Tibial nerve (tissue), 4 donors: ENCODE results near the gene FLNA. TPM values are rescaled to one million over a fixed set of nuclear protein-coding genes. Genes with fewer than 3 reads are reported as not detected.

ENCODE experiments used
- DNase-seq, 2 donors: peaks; one replicate each; pipeline ENCODE4 v3.0.0-alpha.2; 2019; ENCODE audit warnings: low spot score in 2 of 2
- H3K27ac ChIP-seq, 4 donors: fragments of 200-600 bp; sonication (generic) in 3 of 4; one replicate each; pipeline ENCODE4 v1.5.1; 2017 to 2019; ENCODE audit warnings: mild to moderate bottlenecking in 1 of 4
- H3K27me3 ChIP-seq, 2 donors: fragments of 200-600 bp; sonication (generic) in 1 of 2; one replicate each; pipeline versions ENCODE4 v1.5.1 to v1.6.0; 2017 to 2019
- H3K36me3 ChIP-seq, 3 donors: fragments of 200-600 bp; sonication (generic); one replicate each; pipeline ENCODE4 v1.5.1; 2018 to 2019
- H3K4me1 ChIP-seq, 4 donors: fragments of 200-600 bp; sonication (generic) in 3 of 4; one replicate each; pipeline ENCODE4 v1.5.1; 2017 to 2019
- H3K4me3 ChIP-seq, 4 donors: fragments of 200-600 bp; sonication (generic) in 3 of 4; one replicate each; pipeline ENCODE4 v1.5.1; 2017 to 2019; ENCODE audit warnings: mild to moderate bottlenecking in 1 of 4, moderate library complexity in 1 of 4
- H3K9me3 ChIP-seq, 4 donors: fragments of 200-600 bp; sonication (generic) in 3 of 4; one replicate each; pipeline ENCODE4 v1.5.1; 2017 to 2019
- CTCF ChIP-seq, 5 experiments: fragments of 200-600 bp in 3 of 5; fragments of 450-650 bp in 2 of 5; sonication (generic) in 3 of 5; IDR thresholded peaks; one replicate each; pipeline ENCODE4 v1.5.1; 2016 to 2019; ENCODE audit warnings: antibody characterized with exemption in 5 of 5, mild to moderate bottlenecking in 3 of 5, moderate library complexity in 2 of 5
- EP300 ChIP-seq, 2 donors: sonication (generic); formaldehyde crosslinking; IDR thresholded peaks; one replicate each; pipeline ENCODE4 v1.6.1; 2017; ENCODE audit warnings: antibody characterized with exemption in 2 of 2, mild to moderate bottlenecking in 1 of 2
- POLR2A ChIP-seq, 2 donors: fragments of 450-650 bp; IDR thresholded peaks; one replicate each; pipeline ENCODE4 v1.6.1; 2017; ENCODE audit warnings: antibody characterized with exemption in 2 of 2, mild to moderate bottlenecking in 2 of 2, moderate library complexity in 2 of 2
- WGBS, 2 donors: methylation state at CpG; one replicate each; pipeline ENCODE4 v1.1.5; 2018; 5-methylcytosine and 5-hydroxymethylcytosine counted together
- total RNA-seq, 4 donors: library from RNA; depleted of rRNA; stranded (reverse); fragments of >200 nt; gene quantifications; one replicate each; pipeline ENCODE4 v1.1.0, GENCODE V29; 2016

Gene FLNA
- total RNA-seq, 4 donors from 2014 or later = 995 to 1,349 (median 1,139) TPM

GRCh38 chrX:154417157-154417556 is 42.7 kb upstream of the FLNA start:
- DNase-seq = no peak
- Histone ChIP-seq H3K9me3 (no peaks in the 10 kb centered on the region), H3K27me3 (no peaks in the 10 kb centered on the region), H3K4me3 (no peak overlapping the region), H3K4me1 (peaks cover 0 to 11% (median 0%) of the 10 kb centered on the region in 4 donors), H3K36me3 (peaks cover 0 to 29% (median 2%) of the 10 kb centered on the region in 3 donors), H3K27ac (no peak overlapping the region)
- TF ChIP-seq EP300 (IDR thresholded peaks at IDR 0.05) (no peak), CTCF (IDR thresholded peaks at IDR 0.05) (no peak), POLR2A (IDR thresholded peaks at IDR 0.05) (no peak)
- 58 to 70% methylated on average over 7 of the region's 7 CpGs for WGBS, 2 donors

DNA sequence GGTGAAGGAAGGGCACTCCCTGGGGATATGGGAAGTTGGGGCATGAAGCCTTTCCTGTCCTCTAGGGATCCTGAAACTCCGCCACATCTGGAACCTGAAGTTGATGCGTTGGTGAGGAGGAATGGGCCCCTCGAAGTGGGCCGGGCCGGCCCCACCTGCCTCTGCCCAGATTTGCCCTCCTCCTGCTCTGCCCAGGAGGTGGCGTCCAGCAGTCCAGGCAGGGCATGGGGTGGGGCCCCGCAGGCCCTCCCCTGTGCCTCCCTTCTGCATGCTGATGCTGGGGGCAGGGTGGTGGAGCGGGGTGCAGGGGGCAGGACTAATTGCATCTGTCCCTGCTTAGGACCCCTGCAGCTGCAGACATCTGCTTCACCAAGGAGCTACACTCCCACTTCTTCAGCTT is 38.7 kb upstream of the FLNA start:
- peak overlapping the region in 1 of 4 donors; percentile 97 for H3K27ac ChIP-seq
- WGBS, 2 donors = 81% methylated on average over 8 of the region's 8 CpGs; no CpG with 5 or more reads in 1 of the 2 donors
- DNase-seq = no peak

DNA sequence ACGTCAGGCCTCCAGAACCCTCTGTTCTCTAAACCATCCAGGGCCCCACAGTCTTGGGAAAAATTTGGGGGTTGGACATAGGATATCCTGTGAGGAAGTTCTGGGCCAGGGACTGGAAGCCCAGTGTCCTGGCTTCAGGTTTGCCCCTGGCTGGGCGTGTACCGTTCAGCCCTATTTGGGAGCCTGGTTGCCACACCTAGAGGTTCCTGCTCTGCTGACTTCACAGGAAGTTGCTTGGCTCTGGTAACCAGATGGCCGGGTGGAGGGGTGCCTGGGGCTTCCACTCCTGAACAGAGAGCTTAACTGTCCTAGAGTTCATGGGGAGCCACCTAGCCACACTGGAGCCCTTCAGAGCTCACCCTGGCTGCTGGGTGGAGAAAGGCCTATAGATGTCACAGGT is 38.0 kb upstream of the FLNA start:
- TF ChIP-seq CTCF (IDR thresholded peaks at IDR 0.05) (no peak), POLR2A (IDR thresholded peaks at IDR 0.05) (no peak), EP300 (IDR thresholded peaks at IDR 0.05) (no peak)
- DNase-seq = no peak
- H3K9me3 ChIP-seq = no peaks in the 10 kb centered on the region
- WGBS, 2 donors = 65% methylated on average over 4 of the region's 4 CpGs; no CpG with 5 or more reads in 1 of the 2 donors
- H3K27me3 ChIP-seq = no peaks in the 10 kb centered on the region
- H3K36me3 ChIP-seq = peaks cover 0 to 9% (median 0%) of the 10 kb centered on the region in 3 donors
- H3K27ac ChIP-seq = peak overlapping the region; percentile 90 to 97 (median 94)
- H3K4me1 ChIP-seq = peaks cover 0 to 26% (median 0%) of the 10 kb centered on the region in 4 donors
- H3K4me3 ChIP-seq = peak overlapping the region; percentile 55 to 89 (median 68)

More for the DNA sequence above, 38.7 kb upstream of the FLNA start:
- no peaks in the 10 kb centered on the region for H3K9me3 ChIP-seq
- H3K27me3 ChIP-seq = no peaks in the 10 kb centered on the region
- peaks cover 0 to 23% (median 0%) of the 10 kb centered on the region in 4 donors for H3K4me1 ChIP-seq
- H3K36me3 ChIP-seq = peaks cover 0 to 9% (median 0%) of the 10 kb centered on the region in 3 donors
- TF ChIP-seq POLR2A (IDR thresholded peaks at IDR 0.05) (no peak), EP300 (IDR thresholded peaks at IDR 0.05) (no peak), CTCF (IDR thresholded peaks at IDR 0.05) (no peak)
- H3K4me3 ChIP-seq = no peak overlapping the region

DNA sequence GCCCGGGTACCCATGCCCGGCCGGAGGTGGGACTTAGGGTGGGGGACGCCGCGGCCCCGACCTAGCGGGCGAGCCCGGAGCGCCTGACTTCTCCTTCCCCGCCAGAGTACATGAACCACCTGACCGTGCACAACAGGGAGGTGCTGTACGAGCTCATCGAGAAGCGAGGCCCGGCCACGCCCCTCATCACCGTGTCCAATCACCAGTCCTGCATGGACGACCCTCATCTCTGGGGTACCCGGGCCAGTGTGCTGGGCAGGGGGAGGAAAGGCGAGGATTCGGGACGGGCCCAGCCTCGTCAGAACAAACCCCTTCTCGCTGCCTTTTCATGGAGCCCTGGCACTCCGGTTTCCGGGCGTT is 37.5 kb upstream of the FLNA start:
- peak; percentile 42 to 60 for DNase-seq
- Histone ChIP-seq H3K27me3 (no peaks in the 10 kb centered on the region), H3K4me1 (peaks cover 0 to 26% (median 0%) of the 10 kb centered on the region in 4 donors), H3K9me3 (no peaks in the 10 kb centered on the region), H3K36me3 (peaks cover 0 to 9% (median 0%) of the 10 kb centered on the region in 3 donors), H3K27ac (peak overlapping the region; percentile 90 to 97 (median 94)), H3K4me3 (peak overlapping the region; percentile 55 to 89 (median 68))
- no peak for TF ChIP-seq POLR2A (IDR thresholded peaks at IDR 0.05)
- TF ChIP-seq EP300 (IDR thresholded peaks at IDR 0.05) = no peak
- TF ChIP-seq CTCF (IDR thresholded peaks at IDR 0.05) = no peak
- 50% methylated on average over 11 of the region's 29 CpGs; no CpG with 5 or more reads in 1 of the 2 donors for WGBS, 2 donors

DNA sequence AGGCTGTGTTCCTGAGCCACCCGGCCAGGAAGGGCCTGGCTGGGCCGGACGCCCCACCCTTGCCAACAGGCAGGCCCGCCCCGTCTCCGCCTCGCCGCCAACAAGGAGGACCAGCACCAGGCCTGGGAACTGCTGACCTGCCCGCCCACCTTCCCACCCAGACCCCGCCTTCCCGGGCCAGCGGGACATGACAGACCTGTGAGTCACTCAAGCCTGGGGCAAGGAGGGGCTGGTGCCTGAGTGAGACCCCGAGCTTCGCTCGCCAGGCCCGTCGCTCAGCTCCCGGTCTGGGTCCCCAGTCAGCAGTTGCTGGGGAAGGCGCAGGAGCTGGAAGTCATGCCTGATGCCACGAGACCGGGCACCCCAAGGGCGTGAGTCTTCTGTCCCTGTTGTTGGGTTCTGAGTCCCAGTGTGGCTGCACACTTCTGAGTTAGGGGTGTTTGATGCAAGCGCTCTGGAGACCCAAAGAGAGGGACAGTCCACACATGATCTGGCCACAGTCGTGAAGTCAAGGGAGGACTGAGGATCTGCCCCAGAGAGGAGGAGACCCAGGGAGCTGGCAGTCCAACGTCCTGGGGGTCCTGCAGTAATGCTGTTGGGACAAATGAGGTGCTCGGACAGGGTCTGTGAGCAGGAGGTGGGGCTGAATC is 34.9 kb upstream of the FLNA start, which contains the start of gene DNASE1L1:
Gene DNASE1L1, minus strand, starts transcription at position 33 of the 650 bp plus-strand sequence. CDS start 3,686 bp downstream, outside the sequence.
- Histone ChIP-seq H3K9me3 (no peaks in the 10 kb centered on the region), H3K36me3 (peaks cover 0 to 9% (median 0%) of the 10 kb centered on the region in 3 donors), H3K27ac (peak within 1 kb of the TSS in 3 of 4 donors; percentile 71 to 89 (median 87)), H3K27me3 (no peaks in the 10 kb centered on the region), H3K4me1 (peaks cover 0 to 26% (median 0%) of the 10 kb centered on the region in 4 donors), H3K4me3 (peak within 1 kb of the TSS in 3 of 4 donors; percentile 21 to 46 (median 23))
- WGBS, 2 donors = 47 to 54% methylated on average over 3 to 24 of the region's 26 CpGs
- TF ChIP-seq EP300 (IDR thresholded peaks at IDR 0.05) = peak in 1 of 2 donors; percentile 58
- TF ChIP-seq POLR2A (IDR thresholded peaks at IDR 0.05) = peak in 1 of 2 donors; percentile 37
- no peak for TF ChIP-seq CTCF (IDR thresholded peaks at IDR 0.05)
- DNase-seq = peak; percentile 52 to 53
